Stimulated activated CD4-positive, alpha-beta T cell treated with anti-CD3 and anti-CD28 coated beads, TNF-alpha, amount 100 ng/mL, for 1 hour (primary cell): ENCODE data around the gene RND3.

ENCODE experiments used
- DNase-seq, 3 donors: peaks; one replicate each; pipeline ENCODE4 v3.0.0-alpha.2; 2020; ENCODE audit warnings: low read depth in 3 of 3, low spot score in 1 of 3

RND3 gene

DNA sequence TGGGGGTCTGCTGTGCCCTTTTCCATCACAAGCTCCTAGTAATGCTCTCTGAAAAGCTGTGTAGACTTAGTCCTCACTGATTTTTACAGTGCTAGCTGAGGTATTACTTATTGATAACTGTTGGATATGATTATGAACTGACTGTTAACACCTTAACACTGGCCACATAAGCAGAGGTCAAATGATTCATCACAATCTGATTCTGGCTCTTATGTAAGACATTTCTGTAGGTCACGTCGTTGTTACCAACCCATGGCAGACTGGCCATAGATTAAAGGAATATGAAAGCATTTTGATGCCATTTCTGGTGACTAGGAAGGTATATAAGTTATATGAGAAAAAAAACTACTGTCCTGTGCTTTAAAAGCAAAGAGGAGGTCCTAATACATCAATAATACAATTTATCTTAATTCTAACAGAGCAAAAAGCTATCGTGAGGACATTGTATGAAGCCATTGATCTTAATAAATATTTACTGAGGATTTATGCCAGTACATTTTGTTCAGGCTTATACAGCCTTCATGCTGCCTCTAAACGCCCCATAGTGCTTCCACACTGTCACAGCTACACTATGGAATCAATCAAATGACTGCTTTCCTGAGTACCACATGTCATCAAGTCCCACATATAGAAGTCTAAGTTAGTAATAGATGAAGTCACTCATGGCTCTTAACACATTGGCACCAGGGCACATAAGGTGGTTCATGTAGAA, 6.9 kb upstream of the RND3 start:
- no peak for DNase-seq

- DNase-seq = no peak
Measured at GRCh38 chr2:150491943-150492342, 4.5 kb upstream of the RND3 start.

- DNase-seq = no peak
Measured at GRCh38 chr2:150491430-150491829, 4.0 kb upstream of the RND3 start.

DNA sequence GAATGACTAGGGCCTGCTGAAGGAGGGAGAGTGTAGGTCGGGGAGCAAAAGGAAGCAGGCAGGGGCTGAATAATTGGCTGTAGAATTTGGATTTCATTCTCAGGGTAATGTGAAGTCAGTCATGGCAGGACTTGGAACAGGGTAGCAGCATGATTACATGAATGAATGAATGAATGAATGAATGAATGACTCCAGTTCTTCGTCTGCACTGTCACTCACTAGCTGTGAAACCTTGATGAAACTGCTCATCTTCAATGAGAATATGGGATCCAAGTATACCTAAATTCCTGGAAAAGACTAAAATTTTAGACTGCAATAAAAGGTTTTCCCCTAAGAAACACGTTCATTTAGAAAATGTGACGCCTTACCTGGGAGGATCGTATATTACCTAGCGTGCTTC, 3.0 kb upstream of the RND3 start:
- DNase-seq = no peak

GRCh38 chr2:150486539-150487484, 655 bp downstream of the RND3 start:
- no peak for DNase-seq

GRCh38 chr2:150485871-150486538, 1.5 kb downstream of the RND3 start:
- no peak for DNase-seq

GRCh38 chr2:150485114-150485870, 2.2 kb downstream of the RND3 start:
- DNase-seq = no peak

GRCh38 chr2:150484461-150485021, 2.9 kb downstream of the RND3 start:
- no peak for DNase-seq

DNA sequence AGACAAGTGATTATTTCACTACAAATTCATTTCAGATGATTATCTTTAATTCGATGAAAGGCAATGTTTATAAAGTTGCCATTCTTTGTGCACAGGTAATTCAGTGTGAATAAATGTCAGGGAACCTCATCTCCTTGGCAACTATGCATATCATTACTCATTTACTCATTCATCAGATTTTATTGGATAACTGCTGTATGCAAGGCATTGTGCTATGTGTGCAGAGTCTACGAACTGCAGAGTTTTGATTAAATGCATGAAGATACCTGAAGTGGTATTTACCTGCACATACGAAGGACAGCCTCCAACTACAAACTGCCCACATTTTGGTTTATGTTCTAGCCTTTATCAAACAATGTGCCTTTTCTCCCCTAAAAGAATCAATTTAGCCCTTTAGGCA, 3.5 kb downstream of the RND3 start:
- no peak for DNase-seq

DNA sequence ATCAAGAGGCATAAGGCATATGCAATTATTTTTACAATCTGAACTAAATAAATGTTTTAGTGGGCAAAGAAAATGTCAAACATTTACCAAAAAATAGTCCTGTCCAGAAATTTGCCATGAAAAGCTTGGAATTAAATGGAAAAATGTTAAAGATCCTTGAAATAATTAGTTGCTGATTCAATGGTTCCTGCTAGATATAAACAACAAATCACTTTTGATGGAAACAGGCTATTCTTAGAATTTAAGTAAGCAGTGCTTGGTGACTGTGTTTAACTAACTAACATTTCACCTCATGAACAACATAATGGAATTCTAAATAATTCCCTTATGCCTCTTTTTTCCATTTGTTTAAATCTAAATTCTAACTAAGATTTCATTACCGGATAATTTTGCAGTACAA, 3.9 kb downstream of the RND3 start:
- DNase-seq = no peak

GRCh38 chr2:150482667-150483400, 4.6 kb downstream of the RND3 start:
- DNase-seq = no peak

GRCh38 chr2:150482111-150482510, 5.4 kb downstream of the RND3 start:
- DNase-seq = no peak

DNA sequence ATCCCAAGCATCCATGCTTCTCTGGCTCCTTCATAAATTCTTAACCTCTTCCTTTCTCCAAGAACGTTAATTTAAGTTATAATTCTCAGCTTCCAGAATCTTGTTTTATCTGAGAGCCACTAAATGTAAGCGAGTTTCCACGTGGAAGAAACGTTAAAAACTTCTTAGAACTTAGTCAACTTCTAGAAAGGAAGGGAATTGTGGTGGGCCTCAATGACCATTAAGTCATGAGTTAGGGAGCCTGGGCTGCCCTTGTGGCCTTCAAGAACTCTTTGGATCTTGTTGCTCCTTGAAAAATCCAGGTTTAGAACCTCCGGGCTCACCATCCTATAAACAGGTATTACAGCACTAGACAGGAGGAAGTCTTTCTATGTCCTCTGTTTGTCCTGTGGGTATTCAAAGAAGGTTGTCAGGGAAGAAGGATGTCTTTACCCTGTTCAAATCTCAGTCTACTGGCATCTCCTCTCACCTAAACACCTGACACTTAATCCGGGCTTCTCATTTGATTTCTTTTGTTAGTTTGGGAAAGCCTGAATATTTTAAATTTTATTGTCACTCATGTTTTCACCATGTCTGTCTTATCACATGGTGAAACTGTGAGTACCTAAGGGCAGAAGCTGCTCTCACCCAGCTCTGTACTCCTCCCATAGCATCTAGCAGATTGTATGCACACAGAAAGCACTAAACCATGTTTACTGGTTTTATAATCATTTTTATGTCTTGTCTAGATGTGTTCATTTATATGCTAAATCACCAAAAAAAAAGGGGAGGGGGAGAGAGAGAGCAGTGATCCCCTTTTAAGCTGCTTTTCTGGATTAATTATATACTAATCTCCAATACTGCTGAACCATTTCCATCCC, 6.3 kb downstream of the RND3 start:
- DNase-seq = no peak

DNA sequence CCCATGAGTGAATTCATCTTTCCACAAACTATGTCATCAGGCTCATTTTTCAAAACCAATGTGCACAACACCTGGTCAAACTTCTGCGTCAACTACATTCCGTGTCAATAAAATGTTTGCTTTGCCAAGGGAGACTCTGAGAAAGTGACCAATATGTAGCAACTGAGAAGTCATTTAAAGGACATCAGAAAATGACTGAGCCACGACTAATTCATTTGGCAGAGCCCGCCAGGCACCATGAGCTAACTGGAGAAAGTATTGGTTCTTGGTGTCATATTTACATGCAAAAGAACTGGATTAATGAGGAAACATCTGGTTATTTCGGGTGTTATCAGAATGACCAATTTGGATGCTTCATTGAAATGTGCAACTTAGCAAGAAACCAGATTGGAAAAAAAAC, 7.2 kb downstream of the RND3 start:
- DNase-seq = no peak

DNA sequence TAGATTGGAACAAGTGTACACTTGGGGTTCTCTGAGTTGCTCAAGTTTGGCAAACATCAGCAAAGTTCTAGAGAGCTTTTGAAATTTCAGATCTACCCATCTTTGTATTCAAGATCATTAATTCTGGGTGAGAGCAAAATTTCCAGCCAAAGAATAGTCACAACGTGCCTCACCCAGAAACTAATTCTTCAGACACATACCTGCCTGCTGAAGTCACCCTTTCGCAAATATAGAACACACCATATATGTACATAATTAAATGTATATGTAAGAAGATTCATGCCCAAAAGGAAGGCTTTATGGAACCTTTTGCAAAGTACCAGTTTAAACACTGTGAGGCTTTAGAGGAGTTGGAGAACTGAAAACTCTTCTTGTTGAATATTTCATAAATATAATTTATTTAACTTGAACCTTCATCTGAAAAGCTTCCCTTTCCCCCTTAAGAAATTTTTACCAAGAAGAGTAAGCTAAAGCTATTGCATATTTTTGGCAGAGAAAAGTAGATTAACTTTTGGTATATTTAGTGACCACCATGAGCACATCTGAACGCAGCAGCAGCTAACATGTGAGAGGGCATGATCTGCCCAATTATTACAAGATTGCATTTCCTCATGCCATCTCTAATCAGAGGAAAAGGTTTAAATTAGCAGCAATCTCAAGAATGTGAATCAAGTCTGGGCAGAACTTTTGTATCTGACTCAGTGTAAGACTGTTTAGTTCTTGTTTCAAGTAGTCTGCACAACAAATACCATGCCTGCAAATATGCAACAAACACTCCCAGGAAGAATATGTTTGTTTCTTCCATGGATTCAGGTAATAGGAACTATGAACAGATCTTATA, 8.2 kb downstream of the RND3 start:
- no peak for DNase-seq

GRCh38 chr2:150478200-150478974, 9.1 kb downstream of the RND3 start:
- no peak for DNase-seq

DNA sequence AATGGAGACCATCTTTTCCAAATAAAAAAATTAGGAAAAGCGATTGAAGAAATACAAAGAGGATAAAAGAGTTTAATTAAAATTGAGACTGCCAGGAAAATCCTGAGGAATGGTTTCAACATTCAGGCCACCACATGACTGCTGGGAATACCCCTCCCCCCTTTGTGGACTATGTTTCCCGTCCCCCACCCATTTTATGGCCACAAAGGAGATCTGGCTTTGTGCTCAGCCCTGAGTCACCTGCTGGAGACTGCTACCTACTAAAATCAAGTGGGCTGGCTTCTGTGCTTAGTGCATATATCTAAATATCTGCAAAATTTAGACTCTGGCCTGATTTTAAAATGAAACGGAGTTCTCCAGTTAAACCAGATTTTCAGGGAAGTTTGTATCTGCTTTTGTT, 10.1 kb downstream of the RND3 start:
- no peak for DNase-seq
